Thymus (tissue), 11 donors: ENCODE data around the gene LHFPL6. TPM values are rescaled to one million over a fixed set of nuclear protein-coding genes. Genes with fewer than 3 reads are reported as not detected.

Source experiments
- DNase-seq, 9 donors: peaks; one replicate each; pipeline ENCODE4 v3.0.0-alpha.2; 2013; ENCODE audit warnings: low spot score in 9 of 9, low read depth in 6 of 9, missing footprints in 1 of 9
- H3K27ac ChIP-seq, 2 donors: one replicate each; pipeline ENCODE4 v1.5.1; 2013; ENCODE audit warnings: control low read depth in 1 of 2, low read depth in 1 of 2, low read length in 1 of 2, mild to moderate bottlenecking in 1 of 2, moderate library complexity in 1 of 2
- H3K27me3 ChIP-seq, 2 donors: one replicate each; pipeline ENCODE4 v1.5.1; 2013; ENCODE audit warnings: low read length in 1 of 2; ENCODE audit not compliant: control insufficient read depth in 2 of 2, insufficient read depth in 1 of 2
- H3K36me3 ChIP-seq, 2 donors: one replicate each; pipeline ENCODE4 v1.5.1; 2013; ENCODE audit warnings: low read length in 1 of 2, mild to moderate bottlenecking in 1 of 2, moderate library complexity in 1 of 2; ENCODE audit not compliant: control insufficient read depth in 2 of 2, insufficient read depth in 2 of 2
- H3K4me1 ChIP-seq, 2 donors: one replicate each; pipeline ENCODE4 v1.5.1; 2013; ENCODE audit warnings: low read length in 2 of 2; ENCODE audit not compliant: control insufficient read depth in 2 of 2, insufficient read depth in 2 of 2
- H3K4me3 ChIP-seq, 2 donors: one replicate each; pipeline ENCODE4 v1.5.1; 2013; ENCODE audit warnings: low read length in 2 of 2, control low read depth in 1 of 2, mild to moderate bottlenecking in 1 of 2
- H3K9me3 ChIP-seq, 2 donors: one replicate each; pipeline ENCODE4 v1.5.1; 2013; ENCODE audit warnings: low read length in 1 of 2, mild to moderate bottlenecking in 1 of 2; ENCODE audit not compliant: control insufficient read depth in 2 of 2, insufficient read depth in 1 of 2
- WGBS: extraction: QIAGEN DNeasy Blood & Tissue Kit; methylation state at CpG from one replicate; pipeline ENCODE4 v1.1.7; 2013; 5-methylcytosine and 5-hydroxymethylcytosine counted together
- polyA plus RNA-seq: library from polyadenylated mRNA; stranded (reverse); fragments of 200-250 nt; gene quantifications from one replicate; pipeline ENCODE4 v1.2.3, GENCODE V29; 2013
- total RNA-seq: library from RNA; stranded (reverse); fragments of 120-200 nt; gene quantifications from one replicate; pipeline ENCODE4 v1.2.4, GENCODE V29; 2013
- donor health status: healthy.

Gene LHFPL6
- total and polyA plus RNA-seq, 2 donors, result 9.1 to 14.9 TPM

DNA sequence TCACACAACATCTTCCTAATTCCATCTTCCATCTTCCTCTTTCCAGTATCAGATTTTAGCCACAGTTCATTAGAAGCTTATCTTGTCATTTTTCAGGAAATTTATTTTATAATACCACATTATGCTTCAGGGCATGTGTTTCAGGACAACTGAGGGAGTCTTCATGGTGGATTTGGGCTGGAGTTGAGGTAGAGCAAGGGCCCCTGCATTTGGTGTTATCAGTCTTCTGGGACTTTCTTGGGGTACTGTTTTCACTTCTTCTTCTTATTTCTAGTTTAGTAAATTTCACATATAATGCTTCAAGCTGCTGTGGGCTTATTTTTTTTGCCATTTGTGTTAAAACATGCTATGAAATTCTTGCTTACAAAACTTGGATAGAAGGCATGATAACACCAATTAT is 188.7 kb downstream of the LHFPL6 start:
- H3K36me3 ChIP-seq, result no peaks in the 10 kb centered on the region
- H3K4me3 ChIP-seq, result no peak overlapping the region
- no peaks in the 10 kb centered on the region for H3K4me1 ChIP-seq
- DNase-seq, result no peak
- no peak overlapping the region for H3K27ac ChIP-seq
- H3K9me3 ChIP-seq, result no peaks in the 10 kb centered on the region
- no peaks in the 10 kb centered on the region for H3K27me3 ChIP-seq

DNA sequence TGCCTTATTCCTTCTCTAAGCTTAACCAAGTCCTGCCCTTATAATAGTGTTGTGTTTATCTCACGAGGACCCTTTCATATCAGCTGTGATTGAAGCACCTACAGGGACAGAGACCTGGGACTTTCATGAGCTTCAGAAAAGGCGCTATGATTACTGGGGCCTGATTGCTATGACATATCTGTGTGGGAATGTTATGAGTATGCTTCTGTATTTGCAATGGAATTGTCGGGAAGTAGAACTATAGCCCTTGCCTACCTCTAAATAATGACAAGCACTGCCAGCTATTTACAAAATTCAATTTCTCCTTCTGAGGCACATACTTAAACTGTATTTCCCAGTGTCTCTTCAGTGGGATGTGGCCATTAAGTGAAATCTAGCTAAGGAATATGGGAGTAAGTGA is 191.5 kb downstream of the LHFPL6 start:
- no peak for DNase-seq
- no peaks in the 10 kb centered on the region for H3K9me3 ChIP-seq
- H3K27ac ChIP-seq, result no peak overlapping the region
- H3K4me3 ChIP-seq, result no peak overlapping the region
- no peaks in the 10 kb centered on the region for H3K27me3 ChIP-seq
- no peaks in the 10 kb centered on the region for H3K4me1 ChIP-seq
- WGBS, result 95% methylated on average over 3 of the region's 3 CpGs
- no peaks in the 10 kb centered on the region for H3K36me3 ChIP-seq

DNA sequence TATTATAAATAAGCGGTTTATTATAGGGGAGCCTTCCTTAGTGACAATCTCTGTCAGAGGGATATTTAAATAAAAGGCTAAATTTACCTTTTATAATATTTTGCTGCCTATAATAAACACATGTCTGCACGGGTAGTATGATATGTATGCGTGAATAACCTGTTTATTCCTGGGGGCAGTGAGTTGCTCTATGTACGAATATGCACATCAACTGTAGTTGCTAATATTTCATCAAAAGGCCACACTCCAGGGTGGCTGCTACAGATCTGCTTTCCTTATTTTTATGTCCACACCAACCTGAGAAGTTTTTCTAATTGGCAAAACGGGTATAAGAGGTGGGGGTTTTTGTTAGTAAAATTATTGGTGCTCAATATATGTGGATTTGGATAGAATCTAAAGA is 192.0 kb downstream of the LHFPL6 start:
- no peaks in the 10 kb centered on the region for H3K9me3 ChIP-seq
- H3K36me3 ChIP-seq, result no peaks in the 10 kb centered on the region
- DNase-seq, result no peak
- no peak overlapping the region for H3K4me3 ChIP-seq
- H3K27ac ChIP-seq, result no peak overlapping the region
- H3K4me1 ChIP-seq, result no peaks in the 10 kb centered on the region
- no peaks in the 10 kb centered on the region for H3K27me3 ChIP-seq
- WGBS, result 84% methylated on average over 5 of the region's 5 CpGs

DNA sequence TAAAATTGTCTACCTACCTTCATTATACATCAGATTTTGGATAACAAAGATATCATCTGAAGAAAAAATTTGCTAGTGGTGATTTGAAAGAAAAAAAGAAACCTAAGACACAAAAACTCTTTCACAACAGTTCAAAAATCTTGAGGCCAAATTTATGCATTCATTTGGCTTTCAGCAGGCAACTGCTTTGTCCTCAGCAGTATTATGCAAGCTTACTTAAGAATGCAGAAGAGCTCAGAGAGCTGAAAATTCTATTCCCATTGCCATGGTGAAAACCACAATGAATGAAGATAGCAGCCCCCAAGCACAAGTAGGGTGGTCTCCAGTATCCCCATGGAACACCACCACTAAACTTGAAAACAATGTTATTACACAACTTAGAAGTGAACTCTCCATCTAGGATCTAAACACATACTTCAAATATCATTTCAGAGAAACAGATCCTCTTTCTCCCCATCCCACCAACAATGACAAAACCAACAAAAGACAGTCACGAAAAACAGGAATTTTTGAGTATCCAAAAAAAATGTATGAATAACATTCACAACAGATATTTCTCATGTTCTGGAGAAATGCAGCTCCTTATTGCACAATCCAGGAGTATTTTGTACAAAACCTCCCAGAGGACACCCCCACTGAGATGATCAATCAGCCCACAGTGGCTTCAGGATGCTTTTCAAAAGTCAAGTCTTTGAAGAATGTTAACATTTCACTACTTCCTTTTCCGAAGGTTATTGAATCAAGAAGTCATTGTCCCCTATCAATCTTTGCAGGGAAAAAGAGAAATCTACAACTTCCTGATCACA is 192.7 kb downstream of the LHFPL6 start:
- no peak for DNase-seq
- no peaks in the 10 kb centered on the region for H3K27me3 ChIP-seq
- H3K36me3 ChIP-seq, result no peaks in the 10 kb centered on the region
- no peaks in the 10 kb centered on the region for H3K4me1 ChIP-seq
- no peaks in the 10 kb centered on the region for H3K9me3 ChIP-seq
- WGBS, result 84% methylated on average over 2 of the region's 2 CpGs
- no peak overlapping the region for H3K4me3 ChIP-seq
- no peak overlapping the region for H3K27ac ChIP-seq

DNA sequence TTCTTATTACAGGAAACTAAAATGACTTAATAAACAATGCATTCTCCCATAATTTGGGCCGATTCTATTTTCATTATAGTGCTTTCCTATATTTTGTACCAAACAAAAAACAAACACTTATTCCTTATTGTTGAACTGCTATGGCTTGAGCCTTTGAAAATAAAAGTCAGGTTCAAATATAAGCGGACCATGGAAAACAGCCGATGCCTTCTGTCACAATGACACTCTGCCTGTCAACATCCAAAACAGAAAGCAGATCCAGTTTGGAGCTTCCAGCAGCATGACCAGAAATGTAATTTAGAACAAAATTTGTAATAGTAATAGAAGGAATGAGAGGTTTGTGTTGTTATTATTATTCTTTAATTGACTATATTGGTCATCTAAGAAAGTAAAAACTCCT is 194.5 kb downstream of the LHFPL6 start:
- Histone ChIP-seq H3K36me3 (no peaks in the 10 kb centered on the region), H3K4me3 (no peak overlapping the region), H3K9me3 (no peaks in the 10 kb centered on the region), H3K4me1 (no peaks in the 10 kb centered on the region), H3K27me3 (no peaks in the 10 kb centered on the region), H3K27ac (no peak overlapping the region)
- 95% methylated on average over 3 of the region's 3 CpGs for WGBS
- no peak for DNase-seq

DNA sequence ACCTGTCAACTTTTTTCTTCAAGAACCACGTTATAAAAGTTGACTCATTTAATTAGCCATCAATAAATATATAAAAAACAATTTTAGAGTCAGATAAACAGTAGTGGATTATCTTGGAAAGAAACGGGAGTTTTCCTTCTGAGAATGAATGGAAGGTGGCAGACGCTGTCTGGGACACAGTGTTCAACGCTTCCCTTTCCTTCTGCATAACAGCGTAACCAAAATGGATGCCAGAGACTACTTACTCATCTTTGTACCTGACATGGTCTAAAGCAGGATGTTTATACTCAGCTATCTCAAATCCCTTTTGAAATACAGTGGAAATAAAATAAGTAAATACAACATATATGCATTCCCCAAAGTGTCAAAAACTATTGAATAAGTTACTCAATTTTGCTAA is 195.2 kb downstream of the LHFPL6 start:
- Histone ChIP-seq H3K36me3 (no peaks in the 10 kb centered on the region), H3K4me3 (no peak overlapping the region), H3K9me3 (no peaks in the 10 kb centered on the region), H3K27ac (no peak overlapping the region), H3K27me3 (no peaks in the 10 kb centered on the region), H3K4me1 (no peaks in the 10 kb centered on the region)
- whole genome bisulfite sequencing, result 90% methylated on average over 5 of the region's 5 CpGs
- DNase-seq, result no peak

DNA sequence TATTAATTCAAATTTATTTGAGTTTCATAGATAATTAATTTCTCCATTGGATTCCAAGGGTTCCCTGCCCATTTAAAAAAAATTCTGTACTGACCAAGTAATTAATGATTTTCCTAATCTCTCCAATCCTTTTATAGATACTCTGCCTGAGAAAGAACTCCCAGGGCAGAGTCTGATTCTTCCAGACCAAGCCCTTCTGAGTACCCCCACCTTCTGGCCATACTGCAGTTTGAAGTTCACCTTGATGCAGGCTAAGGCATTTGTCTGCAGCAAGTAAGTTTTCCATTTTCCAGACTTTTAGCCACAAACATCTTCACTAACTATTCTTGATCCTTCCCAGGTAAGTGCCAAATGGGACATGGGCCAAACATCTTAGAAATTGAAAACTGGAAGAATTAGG is 195.9 kb downstream of the LHFPL6 start:
- no peak overlapping the region for H3K27ac ChIP-seq
- no peaks in the 10 kb centered on the region for H3K4me1 ChIP-seq
- no peak for DNase-seq
- no peak overlapping the region for H3K4me3 ChIP-seq
- no peaks in the 10 kb centered on the region for H3K36me3 ChIP-seq
- no peaks in the 10 kb centered on the region for H3K27me3 ChIP-seq
- H3K9me3 ChIP-seq, result no peaks in the 10 kb centered on the region

DNA sequence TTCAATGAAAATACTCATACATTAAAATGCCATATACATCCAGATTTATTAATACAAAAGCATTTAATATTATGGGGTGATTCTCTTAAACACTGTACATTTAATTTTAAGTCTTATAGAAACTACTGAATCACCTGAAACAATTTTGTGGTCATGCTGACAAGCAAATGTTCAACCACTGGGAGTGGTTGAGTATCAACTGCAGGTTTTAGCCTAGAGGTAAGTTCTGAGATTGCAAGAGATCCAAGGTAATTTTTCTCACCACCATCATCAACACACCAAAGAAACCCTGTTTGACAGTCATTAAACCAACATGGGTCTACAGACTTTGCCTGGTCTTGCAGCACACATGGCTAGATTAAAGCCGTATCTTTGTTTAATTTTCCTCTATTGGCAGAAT is 196.3 kb downstream of the LHFPL6 start:
- Histone ChIP-seq H3K4me3 (no peak overlapping the region), H3K4me1 (no peaks in the 10 kb centered on the region), H3K27ac (no peak overlapping the region), H3K27me3 (no peaks in the 10 kb centered on the region), H3K36me3 (no peaks in the 10 kb centered on the region), H3K9me3 (no peaks in the 10 kb centered on the region)
- 100% methylated on average over 1 of the region's 1 CpG for WGBS
- no peak for DNase-seq

DNA sequence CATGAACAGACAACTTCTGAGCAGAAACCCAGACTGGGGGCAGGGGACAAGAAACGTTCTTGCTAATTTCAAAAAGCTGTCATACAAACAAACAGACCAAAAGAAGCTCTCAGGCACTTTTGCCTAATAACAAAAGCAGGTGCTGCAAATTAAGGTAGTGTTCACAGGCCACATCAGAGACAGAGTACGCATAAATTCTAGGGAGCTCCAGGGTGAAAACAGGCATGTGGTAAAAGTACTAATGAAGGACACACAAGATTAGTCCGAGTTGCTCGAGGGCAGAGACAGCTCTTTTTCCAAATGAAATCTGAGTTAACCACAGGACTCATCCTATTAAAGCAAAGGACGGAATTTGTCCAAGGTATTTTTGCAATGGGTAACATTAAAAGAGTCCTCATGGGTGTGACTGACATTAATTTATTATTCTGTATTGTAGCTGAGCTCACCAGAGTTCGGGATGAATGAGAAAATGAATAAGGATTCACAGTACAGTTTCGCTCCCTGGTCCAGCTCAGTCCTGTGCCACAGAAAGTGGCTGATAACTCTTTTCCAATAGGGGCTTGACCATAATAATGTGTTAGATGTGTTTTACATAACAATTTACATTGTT is 197.3 kb downstream of the LHFPL6 start:
- DNase-seq, result no peak
- Histone ChIP-seq H3K27me3 (no peaks in the 10 kb centered on the region), H3K4me1 (no peaks in the 10 kb centered on the region), H3K27ac (no peak overlapping the region), H3K36me3 (no peaks in the 10 kb centered on the region), H3K4me3 (no peak overlapping the region), H3K9me3 (no peaks in the 10 kb centered on the region)
- WGBS, result 83% methylated on average over 7 of the region's 7 CpGs
